PC-9 (cell line): Measurements from ENCODE around the gene TBX18. TPM values are rescaled to one million over a fixed set of nuclear protein-coding genes. Genes with fewer than 3 reads are reported as not detected.

Experiments
- BruUV-seq: library from RNA; stranded (reverse); fragments of 400-500 nt; replicated peaks from 2 replicates; lab custom pipeline; 2021; lab: Mats Ljungman, UMichigan
- CTCF ChIA-PET: fragments of 300-600 bp; sonication (Branson Sonifier 250); formaldehyde crosslinking; loops from one replicate; lab custom pipeline; 2022; ENCODE audit warnings: antibody characterized with exemption; lab: Charles Lee
- POLR2A ChIA-PET: fragments of 300-600 bp; sonication (Branson Sonifier 250); formaldehyde crosslinking; loops from one replicate; lab custom pipeline; 2022; ENCODE audit warnings: antibody characterized with exemption; ENCODE audit not compliant: unreplicated experiment; lab: Charles Lee
- DNase-seq, 2 experiments: peaks; one replicate each; pipeline versions ENCODE4 v3.0.0 to v3.0.0-alpha.2; 2015 to 2022; ENCODE audit warnings: mixed read lengths in 1 of 2
- H2AFZ ChIP-seq: fragments of 200-600 bp; sonication (generic); 2 replicates; pipeline ENCODE4 v1.8.1; 2017; ENCODE audit warnings: antibody characterized with exemption
- H3F3A ChIP-seq: fragments of 200-600 bp; sonication (generic); 2 replicates; pipeline ENCODE4 v1.8.1; 2017; ENCODE audit warnings: antibody characterized with exemption, mild to moderate bottlenecking, low read depth; ENCODE audit not compliant: insufficient read depth
- H3K27ac ChIP-seq: fragments of 200-600 bp; sonication (generic); 2 replicates; pipeline ENCODE4 v1.6.1; 2016; ENCODE audit warnings: mixed run types
- H3K27me3 ChIP-seq: fragments of 200-600 bp; sonication (generic); 2 replicates; pipeline ENCODE4 v1.6.1; 2016; ENCODE audit warnings: low read depth, mixed run types; ENCODE audit not compliant: insufficient read depth
- H3K36me3 ChIP-seq: fragments of 200-600 bp; sonication (generic); 2 replicates; pipeline ENCODE4 v1.6.1; 2016; ENCODE audit warnings: low read depth, mixed run types
- H3K4me1 ChIP-seq: fragments of 200-600 bp; sonication (generic); replicated peaks from 2 replicates; pipeline ENCODE4 v1.6.1; 2016; ENCODE audit warnings: mixed run types; ENCODE audit not compliant: insufficient read depth
- H3K4me2 ChIP-seq: fragments of 200-600 bp; sonication (generic); 2 replicates; pipeline ENCODE4 v1.6.1; 2017; ENCODE audit warnings: mixed run types
- H3K4me3 ChIP-seq: fragments of 200-600 bp; sonication (generic); 2 replicates; pipeline ENCODE4 v1.6.1; 2016; ENCODE audit warnings: mixed run types
- H3K79me2 ChIP-seq: fragments of 200-600 bp; sonication (generic); 2 replicates; pipeline ENCODE4 v1.6.1; 2017; ENCODE audit warnings: low read depth, mixed run types
- H3K9me2 ChIP-seq: fragments of 200-600 bp; sonication (generic); 2 replicates; pipeline ENCODE4 v1.8.1; 2017; ENCODE audit warnings: mild to moderate bottlenecking; ENCODE audit not compliant: insufficient read depth
- H3K9me3 ChIP-seq: fragments of 200-600 bp; sonication (generic); 2 replicates; pipeline ENCODE4 v1.8.1; 2016; ENCODE audit warnings: low read depth; ENCODE audit not compliant: insufficient read depth
- H4K20me1 ChIP-seq: fragments of 200-600 bp; sonication (generic); 2 replicates; pipeline ENCODE4 v1.8.1; 2017; ENCODE audit not compliant: insufficient read depth
- CTCF ChIP-seq: fragments of 200-600 bp; sonication (generic); conservative IDR thresholded peaks from 2 replicates; pipeline ENCODE4 v1.6.1; 2017; ENCODE audit warnings: mixed run types, antibody characterized with exemption, mild to moderate bottlenecking, moderate library complexity
- EZH2 ChIP-seq: fragments of 200-600 bp; sonication (generic); IDR thresholded peaks from 2 replicates; pipeline ENCODE4 v1.8.0; 2017; ENCODE audit warnings: antibody characterized with exemption, low read depth
- intact Hi-C: fragments of 100-400 bp; cut with micrococcal nuclease; formaldehyde crosslinking; loops from one replicate; pipeline ENCODE4 v1.10.0; 2022; ENCODE audit not compliant: unreplicated experiment
- total RNA-seq: library from RNA; stranded (reverse); gene quantifications from 2 replicates; pipeline ENCODE4 v1.2.3, GENCODE V29; 2021

Gene TBX18
- total RNA-seq, 1 experiment from 2014 or later: not detected

- CTCF ChIA-PET: no interaction called here
- POLR2A ChIA-PET: no interaction called here
- H3K4me3 ChIP-seq: no peak overlapping the region
Measured at GRCh38 chr6:84718038-84718955, 46.1 kb downstream of the TBX18 start.

DNA sequence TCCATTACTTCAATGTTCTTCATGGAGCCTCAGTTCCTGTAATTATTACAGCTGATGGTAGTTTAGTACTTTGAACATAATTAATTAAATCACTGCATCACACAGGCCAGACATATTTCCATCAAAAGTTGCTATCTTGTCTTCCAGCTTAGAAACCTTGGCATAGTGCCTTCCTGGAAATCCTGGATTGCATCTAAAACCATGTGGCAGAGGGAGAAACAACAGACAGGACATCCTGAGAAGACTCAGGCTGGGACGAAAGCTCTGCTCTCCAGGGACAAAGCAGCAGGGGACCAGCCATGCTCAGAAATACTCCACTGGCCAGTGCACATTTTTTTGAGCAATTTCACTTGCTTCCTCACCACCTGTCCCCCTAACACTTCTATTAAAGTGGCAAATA, 55.3 kb downstream of the TBX18 start:
- H3K4me1 ChIP-seq: no peaks in the 10 kb centered on the region
- H3K36me3 ChIP-seq: no peaks in the 10 kb centered on the region
- H3K27ac ChIP-seq: no peak overlapping the region
- intact Hi-C loops: no loop called here
- H3K4me3 ChIP-seq: no peak overlapping the region
- DNase-seq: no peak
- no peaks in the 10 kb centered on the region for H3K9me2 ChIP-seq
- H3K79me2 ChIP-seq: no peaks in the 10 kb centered on the region
- no peaks in the 10 kb centered on the region for H4K20me1 ChIP-seq
- CTCF ChIA-PET: no interaction called here
- H3K4me2 ChIP-seq: no peak overlapping the region
- H3K27me3 ChIP-seq: no peaks in the 10 kb centered on the region
- no peaks in the 10 kb centered on the region for H3K9me3 ChIP-seq
- no peak overlapping the region for H2AFZ ChIP-seq
- BruUV-seq: no TSS peak
- TF ChIP-seq CTCF (no peak), EZH2 (no peak)
- H3F3A ChIP-seq: no peaks in the 10 kb centered on the region
- POLR2A ChIA-PET: no interaction called here

More at GRCh38 chr6:84718038-84718955, 46.1 kb downstream of the TBX18 start:
- no peak for DNase-seq
- Histone ChIP-seq H3K27ac (no peak overlapping the region), H2AFZ (no peak overlapping the region), H3K79me2 (no peaks in the 10 kb centered on the region), H3K9me2 (no peaks in the 10 kb centered on the region), H3F3A (no peaks in the 10 kb centered on the region), H3K36me3 (no peaks in the 10 kb centered on the region), H3K4me1 (no peaks in the 10 kb centered on the region), H3K27me3 (no peaks in the 10 kb centered on the region), H3K9me3 (no peaks in the 10 kb centered on the region), H3K4me2 (no peak overlapping the region), H4K20me1 (no peaks in the 10 kb centered on the region)
- TF ChIP-seq CTCF (no peak), EZH2 (no peak)
- intact Hi-C loops: no loop called here
- no TSS peak for BruUV-seq

GRCh38 chr6:84707171-84707570, 57.2 kb downstream of the TBX18 start:
- Histone ChIP-seq H2AFZ (no peak overlapping the region), H3K36me3 (no peaks in the 10 kb centered on the region), H3K27me3 (no peaks in the 10 kb centered on the region), H3K4me2 (no peak overlapping the region), H4K20me1 (no peaks in the 10 kb centered on the region), H3K9me2 (no peaks in the 10 kb centered on the region), H3F3A (no peaks in the 10 kb centered on the region), H3K4me3 (no peak overlapping the region), H3K79me2 (no peaks in the 10 kb centered on the region), H3K9me3 (no peaks in the 10 kb centered on the region), H3K27ac (no peak overlapping the region), H3K4me1 (no peaks in the 10 kb centered on the region)
- intact Hi-C loops: no loop called here
- no TSS peak for BruUV-seq
- no peak for DNase-seq
- CTCF ChIA-PET: no interaction called here
- TF ChIP-seq EZH2: no peak
- no peak for TF ChIP-seq CTCF
- POLR2A ChIA-PET: no interaction called here
